GM12875 (cell line): ENCODE results near the gene SKA3.
"Not testable (repeated sequence)": the region's sequence is repeated elsewhere in the genome, so short reads cannot be mapped to it uniquely, and the experiment has no call there.

Source experiments
- H3K4me3 ChIP-seq: one replicate; pipeline ENCODE4 v1.5.1; 2011; ENCODE audit warnings: low read depth, low read length, control low read depth
- TF ChIP-seq, protein P1 (sequence below): IDR thresholded peaks from 2 replicates; pipeline ENCODE4 v1.5.1; 2011; ENCODE audit warnings: low read depth, mild to moderate bottlenecking, control low read depth, inconsistent platforms, low read length, moderate library complexity, borderline replicate concordance; ENCODE audit not compliant: insufficient read depth

Gene SKA3

DNA sequence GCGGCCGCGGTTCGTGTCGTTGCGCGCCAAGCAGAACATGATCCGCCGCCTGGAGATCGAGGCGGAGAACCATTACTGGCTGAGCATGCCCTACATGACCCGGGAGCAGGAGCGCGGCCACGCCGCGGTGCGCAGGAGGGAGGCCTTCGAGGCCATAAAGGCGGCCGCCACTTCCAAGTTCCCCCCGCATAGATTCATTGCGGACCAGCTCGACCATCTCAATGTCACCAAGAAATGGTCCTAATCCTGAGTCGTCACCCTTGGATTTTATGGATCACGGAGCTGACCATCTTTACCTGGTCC lies 581 bp upstream of the SKA3 start:
- TF ChIP-seq, protein P1, sequence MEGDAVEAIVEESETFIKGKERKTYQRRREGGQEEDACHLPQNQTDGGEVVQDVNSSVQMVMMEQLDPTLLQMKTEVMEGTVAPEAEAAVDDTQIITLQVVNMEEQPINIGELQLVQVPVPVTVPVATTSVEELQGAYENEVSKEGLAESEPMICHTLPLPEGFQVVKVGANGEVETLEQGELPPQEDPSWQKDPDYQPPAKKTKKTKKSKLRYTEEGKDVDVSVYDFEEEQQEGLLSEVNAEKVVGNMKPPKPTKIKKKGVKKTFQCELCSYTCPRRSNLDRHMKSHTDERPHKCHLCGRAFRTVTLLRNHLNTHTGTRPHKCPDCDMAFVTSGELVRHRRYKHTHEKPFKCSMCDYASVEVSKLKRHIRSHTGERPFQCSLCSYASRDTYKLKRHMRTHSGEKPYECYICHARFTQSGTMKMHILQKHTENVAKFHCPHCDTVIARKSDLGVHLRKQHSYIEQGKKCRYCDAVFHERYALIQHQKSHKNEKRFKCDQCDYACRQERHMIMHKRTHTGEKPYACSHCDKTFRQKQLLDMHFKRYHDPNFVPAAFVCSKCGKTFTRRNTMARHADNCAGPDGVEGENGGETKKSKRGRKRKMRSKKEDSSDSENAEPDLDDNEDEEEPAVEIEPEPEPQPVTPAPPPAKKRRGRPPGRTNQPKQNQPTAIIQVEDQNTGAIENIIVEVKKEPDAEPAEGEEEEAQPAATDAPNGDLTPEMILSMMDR, result no peak
- H3K4me3 ChIP-seq, result peak overlapping the region; percentile 92

DNA sequence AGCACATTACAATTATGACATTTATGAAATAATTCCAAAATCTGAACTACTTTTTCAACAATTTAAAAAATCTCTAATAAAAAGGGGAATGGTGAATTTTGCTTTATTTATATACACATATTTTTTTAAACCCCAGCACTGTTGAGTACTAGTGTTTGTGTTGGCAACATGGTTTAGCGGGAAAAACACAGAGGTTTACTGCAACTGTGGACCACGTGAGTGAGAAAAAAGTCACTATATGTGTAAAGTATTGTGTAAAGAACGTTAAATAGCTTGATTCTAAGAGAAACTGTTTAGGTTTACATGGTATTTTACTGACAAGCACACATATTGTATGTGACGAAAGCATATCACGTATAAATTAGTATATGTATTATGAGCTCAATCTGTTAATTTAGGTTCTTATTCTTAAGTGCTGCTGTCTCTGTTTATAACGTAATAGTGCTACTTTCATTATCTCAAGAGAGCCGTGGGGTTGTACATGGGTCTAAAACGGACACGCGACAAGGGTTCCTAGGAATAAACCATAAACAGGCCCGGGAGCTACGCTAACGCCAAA lies 617 bp downstream of the SKA3 start:
- TF ChIP-seq, protein P1, result no peak

DNA sequence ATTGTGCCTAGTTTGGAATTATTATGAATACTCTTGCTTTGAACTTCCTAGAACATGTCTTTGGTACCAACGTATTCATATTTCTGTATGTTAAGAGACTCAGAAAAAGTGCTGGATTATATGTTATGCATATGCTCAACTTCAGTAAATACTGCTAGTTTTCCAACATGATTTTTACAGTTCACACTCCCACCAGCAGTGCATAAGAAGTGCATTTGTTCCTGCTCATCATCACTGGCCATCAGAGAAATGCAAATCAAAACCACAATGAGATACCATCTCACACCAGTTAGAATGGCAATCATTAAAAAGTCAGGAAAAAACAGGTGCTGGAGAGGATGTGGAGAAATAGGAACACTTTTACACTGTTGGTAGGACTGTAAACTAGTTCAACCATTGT lies 2.6 kb downstream of the SKA3 start:
- not testable (repeated sequence) for H3K4me3 ChIP-seq

More for the DNA sequence above, 617 bp downstream of the SKA3 start:
- H3K4me3 ChIP-seq, result peak overlapping the region; percentile 92

DNA sequence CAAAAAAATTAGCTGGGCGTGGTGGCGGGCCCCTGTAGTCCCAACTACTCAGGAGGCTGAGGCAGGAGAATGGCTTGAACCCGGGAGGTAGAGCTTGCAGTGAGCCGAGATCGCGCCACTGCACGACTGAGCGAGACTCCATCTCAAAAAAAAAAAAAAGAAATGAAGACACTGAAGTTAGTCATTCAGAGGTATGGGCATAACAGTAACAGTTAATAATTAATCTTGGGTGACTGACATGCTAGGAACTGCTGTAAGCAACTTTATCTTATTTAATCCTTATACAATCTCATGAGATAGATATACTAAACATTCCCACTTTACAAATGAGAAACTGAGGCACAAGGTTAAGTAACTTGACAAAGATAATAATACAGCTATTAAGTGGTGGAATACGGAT lies 4.9 kb downstream of the SKA3 start:
- no peak overlapping the region for H3K4me3 ChIP-seq
- TF ChIP-seq, protein P1, result no peak

DNA sequence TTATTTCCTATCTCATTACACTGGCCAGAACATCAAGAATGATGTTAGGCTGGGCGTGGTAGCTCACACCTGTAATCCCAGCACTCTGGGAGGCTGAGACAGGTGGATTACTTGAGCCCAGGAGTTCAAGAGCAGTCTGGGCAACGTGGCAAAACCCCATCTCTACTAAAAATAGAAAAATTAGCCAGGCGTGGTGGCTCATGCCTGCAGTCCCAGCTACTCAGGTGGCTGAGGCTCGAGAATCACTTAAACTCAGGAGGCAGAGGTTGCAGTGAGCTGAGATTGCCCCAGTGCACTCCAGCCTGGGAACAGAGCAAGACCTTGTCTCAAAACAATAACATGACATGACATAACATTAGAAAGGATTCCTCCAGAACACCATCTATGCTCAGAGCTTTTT lies 10.7 kb downstream of the SKA3 start:
- H3K4me3 ChIP-seq, result not testable (repeated sequence)

DNA sequence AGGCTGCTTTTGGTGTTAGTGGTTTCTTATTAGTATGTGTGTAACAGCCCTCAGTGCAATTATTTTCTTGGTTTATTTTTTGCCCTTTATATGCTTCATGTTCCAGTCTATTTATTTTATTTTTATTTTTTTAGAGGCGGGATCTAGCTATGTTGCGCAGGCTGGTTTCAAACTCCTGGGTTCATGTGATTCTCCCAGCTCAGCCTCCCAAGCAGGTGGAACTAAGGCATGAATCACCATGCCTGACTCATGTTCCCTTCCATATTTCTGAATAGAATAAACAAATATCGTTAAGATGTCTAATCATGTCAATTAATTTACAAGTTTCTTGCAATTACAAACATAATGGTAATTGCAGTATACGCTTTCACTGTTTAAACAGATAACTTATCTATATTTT lies 11.7 kb downstream of the SKA3 start:
- H3K4me3 ChIP-seq, result no peak overlapping the region
- TF ChIP-seq, protein P1, result no peak

DNA sequence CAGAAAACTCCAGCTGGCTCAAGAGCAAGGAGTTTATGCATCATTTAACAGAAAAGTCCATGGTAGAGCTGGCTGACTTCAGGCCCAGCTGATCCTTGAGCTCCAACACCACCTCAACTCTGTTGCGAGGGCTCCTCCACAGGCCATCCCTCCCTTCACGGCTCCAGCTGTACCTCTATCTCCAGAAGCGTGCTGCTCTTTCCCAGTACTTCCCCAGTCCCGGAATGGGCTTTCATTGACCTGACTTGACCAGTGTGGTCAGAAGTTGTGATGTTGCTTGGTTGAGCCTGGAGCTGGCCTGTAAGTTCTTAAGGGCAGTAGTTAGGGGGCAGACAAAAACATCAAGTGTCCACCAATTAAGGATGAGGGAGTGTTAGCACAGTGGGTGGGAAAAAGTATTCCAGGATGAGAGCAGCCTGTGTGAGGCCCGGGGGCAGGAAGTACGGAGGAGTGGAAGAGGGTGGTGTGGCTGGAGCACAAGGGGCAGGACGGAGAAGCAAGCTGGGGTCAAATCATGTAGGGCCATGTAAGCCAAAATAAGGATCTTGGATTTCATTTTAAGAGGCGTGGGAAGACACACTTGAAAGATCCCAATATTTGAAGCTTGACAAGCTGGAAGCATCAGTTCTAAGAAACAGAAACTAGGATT lies 24.0 kb downstream of the SKA3 start:
- TF ChIP-seq, protein P1, result no peak
- no peak overlapping the region for H3K4me3 ChIP-seq

DNA sequence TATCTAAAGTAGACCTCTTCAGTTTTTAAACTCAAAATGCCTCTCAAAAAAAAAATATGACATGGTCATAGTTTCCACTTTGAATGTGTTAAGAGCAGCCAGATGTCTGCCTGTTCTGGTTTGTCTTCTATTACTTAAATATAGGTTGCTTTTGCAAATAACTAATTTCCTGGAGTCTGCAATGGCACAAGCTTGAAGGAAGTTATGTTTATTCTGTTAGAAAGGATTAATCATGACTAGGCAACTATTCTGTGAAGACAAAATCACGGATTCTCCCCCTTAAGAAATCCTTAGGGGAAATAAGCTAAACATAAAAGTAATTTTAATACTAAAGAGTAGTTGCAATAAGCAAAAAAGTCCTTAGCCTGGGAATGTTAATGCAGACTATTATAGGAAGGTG lies 26.3 kb downstream of the SKA3 start:
- TF ChIP-seq, protein P1, result no peak
- H3K4me3 ChIP-seq, result no peak overlapping the region
